HEK293 (cell line): ENCODE data around the gene VPS50.

Experiments
- CTCF ChIA-PET: fragments of 350-600 bp; formaldehyde crosslinking; extraction: SDS; loops from one replicate; lab custom pipeline; 2021; ENCODE audit warnings: antibody characterized with exemption; lab: Yijun Ruan, JAX
- POLR2A ChIA-PET: fragments of 300-600 bp; formaldehyde crosslinking; extraction: SDS; loops from one replicate; lab custom pipeline; 2020; ENCODE audit warnings: antibody characterized with exemption, inconsistent platforms; lab: Yijun Ruan, JAX
- H3K27ac ChIP-seq: fragments of 200-500 bp; sonication (Bioruptor generic); 2 replicates; pipeline ENCODE4 v1.5.1; 2014; ENCODE audit warnings: low read depth, low read length, control low read depth, inconsistent platforms; ENCODE audit errors: extremely low read depth
- H3K36me3 ChIP-seq, 2 experiments: fragments of 200-500 bp in 1 of 2; sonication (Bioruptor generic) in 1 of 2; 1 replicate in 1 of 2; 2 replicates in 1 of 2; pipeline ENCODE4 v1.5.1; 2014 to 2017; ENCODE audit warnings: inconsistent platforms in 2 of 2, low read length in 2 of 2; ENCODE audit not compliant: control insufficient read depth in 2 of 2, insufficient read depth in 1 of 2
- H3K4me1 ChIP-seq: fragments of 200-500 bp; sonication (Bioruptor generic); 2 replicates; pipeline ENCODE4 v1.5.1; 2014; ENCODE audit warnings: mild to moderate bottlenecking, low read length, inconsistent platforms; ENCODE audit not compliant: control insufficient read depth, insufficient read depth
- H3K4me3 ChIP-seq: 2 replicates; pipeline ENCODE4 v1.5.1; 2011; ENCODE audit warnings: low read depth, mild to moderate bottlenecking, control low read depth, low read length, moderate library complexity
- H3K9me3 ChIP-seq: fragments of 200-500 bp; sonication (Bioruptor generic); 2 replicates; pipeline ENCODE4 v1.5.1; 2014; ENCODE audit warnings: low read depth, low read length, inconsistent platforms; ENCODE audit not compliant: control insufficient read depth, insufficient read depth
- AEBP2 ChIP-seq: fragments of 450-650 bp; formaldehyde crosslinking; IDR thresholded peaks from 2 replicates; pipeline ENCODE4 v1.5.1; 2016; ENCODE audit warnings: missing biosample characterization, missing genetic modification characterization, borderline replicate concordance
- GLIS1 ChIP-seq: fragments of 450-650 bp; formaldehyde crosslinking; IDR thresholded peaks from 2 replicates; pipeline ENCODE4 v1.5.1; 2016; ENCODE audit warnings: missing biosample characterization, missing genetic modification characterization
- GLIS2 ChIP-seq: fragments of 450-650 bp; formaldehyde crosslinking; IDR thresholded peaks from 2 replicates; pipeline ENCODE4 v1.5.1; 2016; ENCODE audit warnings: missing biosample characterization, missing genetic modification characterization
- MYNN ChIP-seq: fragments of 450-650 bp; formaldehyde crosslinking; IDR thresholded peaks from 2 replicates; pipeline ENCODE4 v1.5.1; 2016; ENCODE audit warnings: missing biosample characterization, missing genetic modification characterization, borderline replicate concordance
- MZF1 ChIP-seq: fragments of 450-650 bp; formaldehyde crosslinking; IDR thresholded peaks from 2 replicates; pipeline ENCODE4 v1.5.1; 2017; ENCODE audit warnings: missing biosample characterization, missing genetic modification characterization, borderline replicate concordance
- RBAK ChIP-seq: fragments of 450-650 bp; formaldehyde crosslinking; IDR thresholded peaks from 2 replicates; pipeline ENCODE4 v1.5.1; 2016; ENCODE audit warnings: missing biosample characterization, missing genetic modification characterization
- SALL2 ChIP-seq: fragments of 450-650 bp; formaldehyde crosslinking; IDR thresholded peaks from 2 replicates; pipeline ENCODE4 v1.5.0; 2017; ENCODE audit warnings: missing biosample characterization, mild to moderate bottlenecking, missing genetic modification characterization, borderline replicate concordance
- SP3 ChIP-seq: fragments of 450-650 bp; formaldehyde crosslinking; IDR thresholded peaks from 2 replicates; pipeline ENCODE4 v1.5.1; 2016; ENCODE audit warnings: missing biosample characterization, missing genetic modification characterization
- ZBTB44 ChIP-seq: fragments of 450-650 bp; IDR thresholded peaks from 2 replicates; pipeline ENCODE4 v1.5.1; 2018; ENCODE audit warnings: missing biosample characterization, mild to moderate bottlenecking, missing genetic modification characterization
- ZBTB48 ChIP-seq: fragments of 450-650 bp; formaldehyde crosslinking; IDR thresholded peaks from 2 replicates; pipeline ENCODE4 v1.5.1; 2016; ENCODE audit warnings: missing biosample characterization, missing genetic modification characterization
- ZNF133 ChIP-seq: fragments of 450-650 bp; formaldehyde crosslinking; IDR thresholded peaks from 2 replicates; pipeline ENCODE4 v1.5.1; 2016; ENCODE audit warnings: missing biosample characterization, missing genetic modification characterization
- ZNF155 ChIP-seq: fragments of 450-650 bp; formaldehyde crosslinking; IDR thresholded peaks from 2 replicates; pipeline ENCODE4 v1.5.1; 2016; ENCODE audit warnings: missing biosample characterization, missing genetic modification characterization
- ZNF211 ChIP-seq: fragments of 450-650 bp; formaldehyde crosslinking; IDR thresholded peaks from 2 replicates; pipeline ENCODE4 v1.5.1; 2016; ENCODE audit warnings: low read depth, missing biosample characterization, missing genetic modification characterization
- ZNF354C ChIP-seq: fragments of 450-650 bp; formaldehyde crosslinking; IDR thresholded peaks from 2 replicates; pipeline ENCODE4 v1.5.1; 2016; ENCODE audit warnings: missing biosample characterization, missing genetic modification characterization, low read depth, borderline replicate concordance
- ZNF37A ChIP-seq: fragments of 450-650 bp; IDR thresholded peaks from 2 replicates; pipeline ENCODE4 v1.5.1; 2018; ENCODE audit warnings: missing biosample characterization, missing genetic modification characterization
- ZNF433 ChIP-seq: fragments of 450-650 bp; formaldehyde crosslinking; IDR thresholded peaks from 2 replicates; pipeline ENCODE4 v1.5.1; 2016; ENCODE audit warnings: missing biosample characterization, missing genetic modification characterization, low read depth
- ZNF48 ChIP-seq: fragments of 450-650 bp; formaldehyde crosslinking; IDR thresholded peaks from 2 replicates; pipeline ENCODE4 v1.5.1; 2016; ENCODE audit warnings: missing biosample characterization, missing genetic modification characterization
- ZNF510 ChIP-seq: fragments of 450-650 bp; formaldehyde crosslinking; IDR thresholded peaks from 2 replicates; pipeline ENCODE4 v1.5.1; 2018; ENCODE audit warnings: mild to moderate bottlenecking, missing genetic modification characterization, missing biosample characterization; ENCODE audit not compliant: insufficient replicate concordance
- ZNF530 ChIP-seq: fragments of 450-650 bp; formaldehyde crosslinking; IDR thresholded peaks from 2 replicates; pipeline ENCODE4 v1.5.1; 2016; ENCODE audit warnings: low read depth, missing biosample characterization, missing genetic modification characterization
- ZNF548 ChIP-seq: fragments of 450-650 bp; formaldehyde crosslinking; IDR thresholded peaks from 2 replicates; pipeline ENCODE4 v1.5.1; 2016; ENCODE audit warnings: missing biosample characterization, missing genetic modification characterization
- ZNF600 ChIP-seq: fragments of 450-650 bp; formaldehyde crosslinking; IDR thresholded peaks from 2 replicates; pipeline ENCODE4 v1.5.1; 2016; ENCODE audit warnings: missing biosample characterization, missing genetic modification characterization
- ZNF654 ChIP-seq: fragments of 450-650 bp; formaldehyde crosslinking; IDR thresholded peaks from 2 replicates; pipeline ENCODE4 v1.5.1; 2016; ENCODE audit warnings: low read depth, missing biosample characterization, missing genetic modification characterization
- ZNF768 ChIP-seq: fragments of 450-650 bp; formaldehyde crosslinking; IDR thresholded peaks from 2 replicates; pipeline ENCODE4 v1.5.1; 2018; ENCODE audit warnings: missing biosample characterization, mild to moderate bottlenecking, missing genetic modification characterization
- ZNF776 ChIP-seq: fragments of 450-650 bp; formaldehyde crosslinking; IDR thresholded peaks from 2 replicates; pipeline ENCODE4 v1.5.0; 2017; ENCODE audit warnings: missing biosample characterization, missing genetic modification characterization, borderline replicate concordance
- ZNF785 ChIP-seq: fragments of 450-650 bp; formaldehyde crosslinking; IDR thresholded peaks from 2 replicates; pipeline ENCODE4 v1.5.1; 2016; ENCODE audit warnings: missing biosample characterization, missing genetic modification characterization
- ZNF792 ChIP-seq: fragments of 450-650 bp; formaldehyde crosslinking; IDR thresholded peaks from 2 replicates; pipeline ENCODE4 v1.5.1; 2016; ENCODE audit warnings: missing biosample characterization, missing genetic modification characterization
- TF ChIP-seq, protein P1 (sequence below): fragments of 450-650 bp; formaldehyde crosslinking; IDR thresholded peaks from 2 replicates; pipeline ENCODE4 v1.5.0; 2017; ENCODE audit warnings: missing biosample characterization, missing genetic modification characterization, borderline replicate concordance
- TF ChIP-seq, protein P2 (sequence below): fragments of 450-650 bp; formaldehyde crosslinking; conservative IDR thresholded peaks from 2 replicates; pipeline ENCODE4 v1.5.1; 2016; ENCODE audit warnings: low read depth, missing biosample characterization, missing genetic modification characterization

VPS50 gene

DNA sequence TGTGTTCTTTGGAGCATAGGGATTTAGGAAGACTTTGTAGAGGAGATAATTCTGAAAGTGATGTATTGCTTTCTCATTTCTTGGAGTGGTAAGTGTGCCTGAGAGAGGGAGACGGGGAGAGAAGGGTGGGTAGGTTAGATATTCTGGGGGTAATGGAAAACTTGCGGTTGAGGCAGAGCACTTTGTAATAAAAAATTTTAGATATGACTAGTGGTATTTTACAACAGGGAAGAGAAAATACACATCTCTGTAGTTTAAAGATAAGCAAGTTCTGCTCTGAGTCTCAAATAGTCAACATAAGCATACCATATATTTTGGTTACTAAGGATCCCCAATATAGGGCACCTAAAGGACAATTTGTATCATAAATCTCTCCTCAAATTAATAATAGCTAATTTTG is 6.6 kb downstream of the VPS50 start:
- ChIA-PET CTCF (no interaction called here), POLR2A (no interaction called here)
- TF ChIP-seq ZBTB48 (no peak), ZNF155 (no peak), RBAK (tag by site-specific recombination) (no peak), ZNF354C (tag by site-specific recombination) (no peak), ZNF433 (tag by site-specific recombination) (no peak), ZNF133 (no peak), MZF1 (no peak), ZNF654 (tag by site-specific recombination) (no peak), AEBP2 (tag by site-specific recombination) (no peak), ZNF211 (no peak), ZNF776 (tag by site-specific recombination) (no peak), ZNF768 (tag by site-specific recombination) (no peak), ZNF510 (tag by site-specific recombination) (no peak), ZNF792 (tag by site-specific recombination) (no peak), SP3 (no peak), ZNF548 (no peak), ZNF530 (no peak)
- TF ChIP-seq, protein P1, sequence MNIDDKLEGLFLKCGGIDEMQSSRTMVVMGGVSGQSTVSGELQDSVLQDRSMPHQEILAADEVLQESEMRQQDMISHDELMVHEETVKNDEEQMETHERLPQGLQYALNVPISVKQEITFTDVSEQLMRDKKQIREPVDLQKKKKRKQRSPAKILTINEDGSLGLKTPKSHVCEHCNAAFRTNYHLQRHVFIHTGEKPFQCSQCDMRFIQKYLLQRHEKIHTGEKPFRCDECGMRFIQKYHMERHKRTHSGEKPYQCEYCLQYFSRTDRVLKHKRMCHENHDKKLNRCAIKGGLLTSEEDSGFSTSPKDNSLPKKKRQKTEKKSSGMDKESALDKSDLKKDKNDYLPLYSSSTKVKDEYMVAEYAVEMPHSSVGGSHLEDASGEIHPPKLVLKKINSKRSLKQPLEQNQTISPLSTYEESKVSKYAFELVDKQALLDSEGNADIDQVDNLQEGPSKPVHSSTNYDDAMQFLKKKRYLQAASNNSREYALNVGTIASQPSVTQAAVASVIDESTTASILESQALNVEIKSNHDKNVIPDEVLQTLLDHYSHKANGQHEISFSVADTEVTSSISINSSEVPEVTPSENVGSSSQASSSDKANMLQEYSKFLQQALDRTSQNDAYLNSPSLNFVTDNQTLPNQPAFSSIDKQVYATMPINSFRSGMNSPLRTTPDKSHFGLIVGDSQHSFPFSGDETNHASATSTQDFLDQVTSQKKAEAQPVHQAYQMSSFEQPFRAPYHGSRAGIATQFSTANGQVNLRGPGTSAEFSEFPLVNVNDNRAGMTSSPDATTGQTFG = no peak
- Histone ChIP-seq H3K9me3 (no peaks in the 10 kb centered on the region), H3K4me3 (no peak overlapping the region), H3K4me1 (no peaks in the 10 kb centered on the region), H3K27ac (no peak overlapping the region), H3K36me3 (no peaks in the 10 kb centered on the region)

DNA sequence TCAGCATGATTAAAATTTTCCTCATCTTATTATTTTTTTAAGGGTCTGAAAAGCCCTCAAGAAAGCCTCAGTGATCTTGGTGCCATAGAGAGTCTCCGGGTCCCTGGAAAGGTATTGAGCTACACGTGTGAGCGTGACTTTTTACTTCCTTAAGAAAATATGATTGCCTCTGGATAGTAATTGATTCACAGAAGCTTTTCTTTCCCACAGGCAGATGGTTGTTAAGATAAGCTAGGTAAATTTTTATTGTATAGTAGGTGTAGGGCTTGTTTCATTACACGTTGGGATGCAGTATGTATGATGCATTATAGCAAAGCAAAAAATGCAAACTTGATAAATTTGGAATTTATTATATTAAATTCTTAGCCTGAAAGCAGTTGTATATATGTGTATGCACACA is 7.7 kb downstream of the VPS50 start:
- POLR2A ChIA-PET = no interaction called here
- no peaks in the 10 kb centered on the region for H3K36me3 ChIP-seq
- CTCF ChIA-PET = interaction anchor here (0.6 to 3.4 kb wide), 4 partner anchors 11 to 561 kb away, joined by 3 to 19 read pairs (median 4); no protein-coding TSS in a partner anchor
- H3K9me3 ChIP-seq = no peaks in the 10 kb centered on the region
- no peaks in the 10 kb centered on the region for H3K4me1 ChIP-seq
- no peak overlapping the region for H3K4me3 ChIP-seq
- no peak overlapping the region for H3K27ac ChIP-seq
- TF ChIP-seq ZBTB44 (tag by site-specific recombination) (no peak), ZNF600 (tag by site-specific recombination) (no peak), GLIS2 (tag by site-specific recombination) (no peak), ZNF48 (no peak), ZNF785 (tag by site-specific recombination) (no peak), GLIS1 (no peak), SALL2 (no peak), ZNF768 (tag by site-specific recombination) (no peak), MYNN (tag by site-specific recombination) (no peak), SP3 (no peak), ZNF37A (tag by site-specific recombination) (no peak)
- TF ChIP-seq, protein P2, sequence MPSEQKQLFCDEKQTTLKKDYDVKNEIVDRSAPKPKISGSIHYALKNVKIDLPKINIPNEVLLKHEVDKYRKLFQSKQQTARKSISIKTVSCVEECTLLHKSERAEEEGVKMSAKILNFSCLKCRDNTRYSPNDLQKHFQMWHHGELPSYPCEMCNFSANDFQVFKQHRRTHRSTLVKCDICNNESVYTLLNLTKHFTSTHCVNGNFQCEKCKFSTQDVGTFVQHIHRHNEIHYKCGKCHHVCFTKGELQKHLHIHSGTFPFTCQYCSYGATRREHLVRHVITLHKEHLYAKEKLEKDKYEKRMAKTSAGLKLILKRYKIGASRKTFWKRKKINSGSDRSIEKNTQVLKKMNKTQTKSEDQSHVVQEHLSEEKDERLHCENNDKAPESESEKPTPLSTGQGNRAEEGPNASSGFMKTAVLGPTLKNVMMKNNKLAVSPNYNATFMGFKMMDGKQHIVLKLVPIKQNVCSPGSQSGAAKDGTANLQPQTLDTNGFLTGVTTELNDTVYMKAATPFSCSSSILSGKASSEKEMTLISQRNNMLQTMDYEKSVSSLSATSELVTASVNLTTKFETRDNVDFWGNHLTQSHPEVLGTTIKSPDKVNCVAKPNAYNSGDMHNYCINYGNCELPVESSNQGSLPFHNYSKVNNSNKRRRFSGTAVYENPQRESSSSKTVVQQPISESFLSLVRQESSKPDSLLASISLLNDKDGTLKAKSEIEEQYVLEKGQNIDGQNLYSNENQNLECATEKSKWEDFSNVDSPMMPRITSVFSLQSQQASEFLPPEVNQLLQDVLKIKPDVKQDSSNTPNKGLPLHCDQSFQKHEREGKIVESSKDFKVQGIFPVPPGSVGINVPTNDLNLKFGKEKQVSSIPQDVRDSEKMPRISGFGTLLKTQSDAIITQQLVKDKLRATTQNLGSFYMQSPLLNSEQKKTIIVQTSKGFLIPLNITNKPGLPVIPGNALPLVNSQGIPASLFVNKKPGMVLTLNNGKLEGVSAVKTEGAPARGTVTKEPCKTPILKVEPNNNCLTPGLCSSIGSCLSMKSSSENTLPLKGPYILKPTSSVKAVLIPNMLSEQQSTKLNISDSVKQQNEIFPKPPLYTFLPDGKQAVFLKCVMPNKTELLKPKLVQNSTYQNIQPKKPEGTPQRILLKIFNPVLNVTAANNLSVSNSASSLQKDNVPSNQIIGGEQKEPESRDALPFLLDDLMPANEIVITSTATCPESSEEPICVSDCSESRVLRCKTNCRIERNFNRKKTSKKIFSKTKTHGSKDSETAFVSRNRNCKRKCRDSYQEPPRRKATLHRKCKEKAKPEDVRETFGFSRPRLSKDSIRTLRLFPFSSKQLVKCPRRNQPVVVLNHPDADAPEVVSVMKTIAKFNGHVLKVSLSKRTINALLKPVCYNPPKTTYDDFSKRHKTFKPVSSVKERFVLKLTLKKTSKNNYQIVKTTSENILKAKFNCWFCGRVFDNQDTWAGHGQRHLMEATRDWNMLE (tag by site-specific recombination) = no peak
